Activated CD4-positive, alpha-beta T cell treated with anti-CD3 and anti-CD28 coated beads for 48 hours (primary cell): Measurements from ENCODE around the gene HDC.

ENCODE experiments used
- DNase-seq: peaks from one replicate; pipeline ENCODE4 v3.0.0-alpha.2; 2020

HDC gene

GRCh38 chr15:50265620-50266019 is at the start of gene HDC:
Gene HDC (minus strand): TSS chr15:50265726. CDS start chr15:50265623, 103 bp downstream.
- DNase-seq, result no peak

GRCh38 chr15:50312636-50313035 is 47.1 kb upstream of the HDC start:
- DNase-seq, result no peak

GRCh38 chr15:50307799-50308198 is 42.3 kb upstream of the HDC start:
- no peak for DNase-seq

- DNase-seq, result no peak
These were observed 39.3 kb upstream of the HDC start for GRCh38 chr15:50304836-50305235.

- DNase-seq, result no peak
These were observed 37.1 kb upstream of the HDC start for GRCh38 chr15:50302581-50302980.

- no peak for DNase-seq
These were observed 32.8 kb upstream of the HDC start for GRCh38 chr15:50298340-50298739.

GRCh38 chr15:50295966-50296365 is 30.4 kb upstream of the HDC start:
- DNase-seq, result no peak

GRCh38 chr15:50289749-50290148 is 24.2 kb upstream of the HDC start:
- DNase-seq, result no peak

GRCh38 chr15:50287324-50288116 is 22.0 kb upstream of the HDC start:
- no peak for DNase-seq

- DNase-seq, result no peak
These were observed 15.9 kb upstream of the HDC start for GRCh38 chr15:50281427-50281826.

GRCh38 chr15:50280271-50280670 is 14.7 kb upstream of the HDC start:
- no peak for DNase-seq

- no peak for DNase-seq
These were observed 13.0 kb upstream of the HDC start for GRCh38 chr15:50278496-50278895.

- DNase-seq, result no peak
These were observed 11.8 kb upstream of the HDC start for GRCh38 chr15:50277370-50277769.

- DNase-seq, result no peak
These were observed 10.4 kb upstream of the HDC start for GRCh38 chr15:50275908-50276307.

- no peak for DNase-seq
These were observed 9.6 kb upstream of the HDC start for GRCh38 chr15:50275091-50275490.

- DNase-seq, result no peak
These were observed 2.1 kb upstream of the HDC start for GRCh38 chr15:50267577-50267976.

- peak; percentile 65 for DNase-seq
These were observed 3.0 kb downstream of the HDC start for GRCh38 chr15:50262533-50262932.

GRCh38 chr15:50261981-50262380 is 3.5 kb downstream of the HDC start:
- peak; percentile 58 for DNase-seq

GRCh38 chr15:50260969-50261496 is 4.5 kb downstream of the HDC start:
- DNase-seq, result no peak

- no peak for DNase-seq
These were observed 6.2 kb downstream of the HDC start for GRCh38 chr15:50259276-50259675.

GRCh38 chr15:50257924-50258323 is 7.6 kb downstream of the HDC start:
- DNase-seq, result no peak

GRCh38 chr15:50257332-50257731 is 8.2 kb downstream of the HDC start:
- DNase-seq, result no peak

GRCh38 chr15:50256188-50257041 is 9.1 kb downstream of the HDC start:
- DNase-seq, result no peak

- DNase-seq, result no peak
These were observed 13.0 kb downstream of the HDC start for GRCh38 chr15:50252556-50252955.
